C4-2B (cell line): Measurements from ENCODE around the gene SVBP.
A peak's percentile ranks its signal among the peaks of the same experiment; 100 is the strongest.

ENCODE experiments used
- H3K27ac ChIP-seq: fragments of 450-650 bp; 2 replicates; pipeline ENCODE4 v1.5.1; 2017
- ZFX ChIP-seq: fragments of 450-650 bp; IDR thresholded peaks from 2 replicates; pipeline ENCODE4 v1.6.1; 2017
- TF ChIP-seq, protein P1 (sequence below): fragments of 450-650 bp; conservative IDR thresholded peaks from 2 replicates; pipeline ENCODE4 v1.5.1; 2017; ENCODE audit warnings: mild to moderate bottlenecking

SVBP gene

GRCh38 chr1:42783092-42783491 lies 34.1 kb downstream of the SVBP start:
- TF ChIP-seq ZFX, result no peak
- TF ChIP-seq, protein P1, sequence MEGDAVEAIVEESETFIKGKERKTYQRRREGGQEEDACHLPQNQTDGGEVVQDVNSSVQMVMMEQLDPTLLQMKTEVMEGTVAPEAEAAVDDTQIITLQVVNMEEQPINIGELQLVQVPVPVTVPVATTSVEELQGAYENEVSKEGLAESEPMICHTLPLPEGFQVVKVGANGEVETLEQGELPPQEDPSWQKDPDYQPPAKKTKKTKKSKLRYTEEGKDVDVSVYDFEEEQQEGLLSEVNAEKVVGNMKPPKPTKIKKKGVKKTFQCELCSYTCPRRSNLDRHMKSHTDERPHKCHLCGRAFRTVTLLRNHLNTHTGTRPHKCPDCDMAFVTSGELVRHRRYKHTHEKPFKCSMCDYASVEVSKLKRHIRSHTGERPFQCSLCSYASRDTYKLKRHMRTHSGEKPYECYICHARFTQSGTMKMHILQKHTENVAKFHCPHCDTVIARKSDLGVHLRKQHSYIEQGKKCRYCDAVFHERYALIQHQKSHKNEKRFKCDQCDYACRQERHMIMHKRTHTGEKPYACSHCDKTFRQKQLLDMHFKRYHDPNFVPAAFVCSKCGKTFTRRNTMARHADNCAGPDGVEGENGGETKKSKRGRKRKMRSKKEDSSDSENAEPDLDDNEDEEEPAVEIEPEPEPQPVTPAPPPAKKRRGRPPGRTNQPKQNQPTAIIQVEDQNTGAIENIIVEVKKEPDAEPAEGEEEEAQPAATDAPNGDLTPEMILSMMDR, result no peak
- H3K27ac ChIP-seq, result no peak overlapping the region

GRCh38 chr1:42780176-42780575 lies 37.0 kb downstream of the SVBP start:
- no peak for TF ChIP-seq ZFX
- TF ChIP-seq, protein P1, result no peak
- H3K27ac ChIP-seq, result no peak overlapping the region

DNA sequence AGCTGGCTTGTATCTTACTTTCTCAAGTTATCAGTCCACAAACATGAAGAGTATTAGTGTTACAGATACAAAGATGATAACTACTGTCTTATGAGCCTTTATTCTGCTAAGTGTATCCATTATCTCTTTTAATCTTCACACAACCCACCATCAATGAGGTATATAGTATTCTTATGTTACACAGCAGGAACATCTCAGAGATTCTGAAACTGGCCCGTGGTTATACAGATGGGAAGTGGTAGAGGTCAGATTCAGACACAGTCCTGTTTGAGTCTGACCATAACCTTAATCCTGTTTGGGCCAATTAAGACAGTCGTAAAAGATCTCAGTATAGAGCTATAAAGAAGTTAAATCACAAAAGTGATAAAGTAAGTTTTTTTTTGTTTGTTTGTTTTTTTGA lies 37.5 kb downstream of the SVBP start:
- TF ChIP-seq, protein P1, result no peak
- TF ChIP-seq ZFX, result no peak
- H3K27ac ChIP-seq, result no peak overlapping the region

DNA sequence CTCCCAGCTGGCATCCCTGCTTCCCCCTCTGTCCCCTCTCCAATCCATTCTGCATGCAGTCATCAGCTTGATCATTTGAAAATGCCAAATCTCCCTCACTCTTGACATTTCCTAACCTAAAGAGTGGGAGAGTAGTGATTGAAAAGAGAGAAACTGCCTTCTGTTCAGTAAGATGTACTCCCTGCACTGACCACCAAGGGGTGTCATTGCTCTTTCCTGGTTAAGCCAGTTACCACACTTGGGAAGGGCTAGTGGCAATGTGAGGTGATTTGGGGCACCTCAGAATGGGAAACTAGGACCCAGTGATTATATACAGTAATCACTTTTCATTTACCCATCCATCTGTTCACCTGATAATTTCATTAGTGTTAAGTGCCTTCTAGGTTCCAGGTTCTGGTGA lies 39.3 kb downstream of the SVBP start:
- H3K27ac ChIP-seq, result no peak overlapping the region
- TF ChIP-seq, protein P1, result peak; percentile 74
- no peak for TF ChIP-seq ZFX

GRCh38 chr1:42776502-42776901 lies 40.7 kb downstream of the SVBP start:
- no peak for TF ChIP-seq ZFX
- TF ChIP-seq, protein P1, result no peak
- no peak overlapping the region for H3K27ac ChIP-seq

DNA sequence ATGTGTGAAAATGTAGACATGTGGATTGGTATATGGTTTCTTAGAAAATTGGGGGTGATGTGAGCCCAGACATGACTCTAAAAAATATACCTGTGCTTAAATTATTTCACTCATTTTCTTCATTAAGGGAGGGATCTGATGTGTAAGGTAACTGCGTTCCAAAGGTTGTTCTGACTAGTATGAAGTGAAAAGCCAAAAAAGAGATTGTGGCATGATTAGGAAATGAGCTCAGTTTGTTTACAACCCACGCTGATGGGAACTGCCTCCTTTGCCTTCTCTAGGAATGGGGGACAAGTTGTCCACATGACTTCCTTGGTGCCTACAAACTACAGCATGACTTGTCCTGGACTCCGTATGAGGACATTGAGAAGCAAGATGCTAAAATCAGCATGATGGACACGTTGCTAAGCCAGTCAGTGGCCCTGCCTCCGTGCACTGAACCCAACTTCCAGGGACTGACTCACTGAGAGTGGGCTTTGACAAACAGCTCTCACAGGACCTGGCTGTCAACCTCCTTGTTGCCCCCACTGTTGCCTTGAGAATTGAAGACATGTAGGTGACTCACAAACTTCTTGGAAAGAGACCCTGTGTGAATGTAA lies 42.2 kb downstream of the SVBP start:
- H3K27ac ChIP-seq, result no peak overlapping the region
- no peak for TF ChIP-seq ZFX
- TF ChIP-seq, protein P1, result no peak

DNA sequence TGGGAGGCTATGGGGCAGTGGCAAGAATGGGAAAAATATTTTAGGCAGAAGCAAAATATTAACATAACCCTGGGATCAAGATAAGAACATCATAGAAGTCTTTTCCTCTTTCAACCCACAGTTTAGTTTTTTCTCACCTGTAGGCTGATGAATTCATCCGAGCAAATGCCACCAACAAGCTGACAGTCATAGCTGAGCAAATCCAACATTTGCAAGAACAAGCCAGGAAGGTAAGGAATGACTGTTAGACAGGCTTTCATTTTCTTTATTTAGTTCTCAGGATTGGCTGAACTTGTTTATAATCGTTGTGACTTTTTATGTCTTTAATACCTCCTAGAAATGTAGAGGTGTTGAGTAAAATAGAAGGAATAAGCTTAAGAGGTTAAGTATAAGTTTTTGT lies 43.8 kb downstream of the SVBP start:
- TF ChIP-seq ZFX, result no peak
- TF ChIP-seq, protein P1, result no peak
- no peak overlapping the region for H3K27ac ChIP-seq
